Measurements from ENCODE around the gene MAPK14. TPM values are rescaled to one million over a fixed set of nuclear protein-coding genes. Genes with fewer than 3 reads are reported as not detected.

MAPK14 gene
- polyA plus RNA-seq, 2 of the 4 experiments (the other 2 are of a cell fraction), result 19.4 to 36.7 TPM

GRCh38 chr6:36071714-36072113, 44.1 kb downstream of the MAPK14 start:
- ATAC-seq (no peak), DNase-seq (ENCODE audit: low read depth in 1 of 2, low spot score in 1 of 2) (no peak), FAIRE-seq (no peak)
- ChIA-PET POLR2A (no interaction called here), CTCF (no interaction called here)
- no peak for TF ChIP-seq KDM5A (IDR thresholded peaks at IDR 0.05)
- Histone ChIP-seq H3K4me2 (no peak overlapping the region), H3K4me1 (peaks cover 13% of the 10 kb centered on the region), H3K4me3 (no peak overlapping the region), H3K27ac (no peak overlapping the region), H3K9me3 (no peaks in the 10 kb centered on the region)
- 97% methylated on average over 1 of the region's 1 CpG for WGBS (ENCODE audit: missing lambda C conversion rate)

- FAIRE-seq, result no peak
- TF ChIP-seq RFX5 (IDR thresholded peaks at IDR 0.05) (no peak), FOSL2 (IDR thresholded peaks at IDR 0.05) (no peak), FOSL2 (CRISPR knock-in tag; IDR thresholded peaks at IDR 0.05) (no peak), CEBPB (IDR thresholded peaks at IDR 0.05) (no peak), RARB (CRISPR knock-in tag; IDR thresholded peaks at IDR 0.05) (no peak), ZSCAN20 (CRISPR knock-in tag; IDR thresholded peaks at IDR 0.05) (no peak), BCL3 (IDR thresholded peaks at IDR 0.05) (no peak), NFE2L2 (conservative IDR thresholded peaks at IDR 0.05; ENCODE audit: low read length) (no peak), BHLHE40 (IDR thresholded peaks at IDR 0.05; ENCODE audit: low read depth, low read length) (no peak), KDM1A (IDR thresholded peaks at IDR 0.05; ENCODE audit: low read depth) (no peak), SMC3 (IDR thresholded peaks at IDR 0.05) (no peak), GATA3 (IDR thresholded peaks at IDR 0.05; ENCODE audit: borderline replicate concordance) (no peak), CHD4 (IDR thresholded peaks at IDR 0.05; ENCODE audit: borderline replicate concordance) (no peak), MAFK (IDR thresholded peaks at IDR 0.05; ENCODE audit: partially characterized antibody) (no peak), EHF (CRISPR knock-in tag; IDR thresholded peaks at IDR 0.05) (no peak)
- CTCF ChIA-PET, result interaction anchor here (1.3 to 2.5 kb wide), 2 partner anchors 22 to 44 kb away, joined by 3 to 18 read pairs; no protein-coding TSS in a partner anchor
Observed at GRCh38 chr6:36072681-36073080, 45.1 kb downstream of the MAPK14 start.

GRCh38 chr6:36073587-36073986, 46.0 kb downstream of the MAPK14 start:
- TF ChIP-seq BCL3 (IDR thresholded peaks at IDR 0.05), result no peak
- no peak for TF ChIP-seq ZFP36 (IDR thresholded peaks at IDR 0.05; ENCODE audit: borderline replicate concordance, partially characterized antibody)
- TF ChIP-seq HOXB5 (CRISPR knock-in tag; IDR thresholded peaks at IDR 0.05), result no peak
- no peak for TF ChIP-seq CHD4 (IDR thresholded peaks at IDR 0.05; ENCODE audit: borderline replicate concordance)
- no peak for TF ChIP-seq HMGXB4 (CRISPR knock-in tag; IDR thresholded peaks at IDR 0.05; ENCODE audit: borderline replicate concordance)
- no peak for TF ChIP-seq BHLHE40 (IDR thresholded peaks at IDR 0.05; ENCODE audit: low read depth, low read length)
- TF ChIP-seq MAFK (IDR thresholded peaks at IDR 0.05; ENCODE audit: partially characterized antibody), result no peak
- no peak for TF ChIP-seq KDM5A (IDR thresholded peaks at IDR 0.05)
- no peak for TF ChIP-seq REST (IDR thresholded peaks at IDR 0.05)
- TF ChIP-seq MAX (IDR thresholded peaks at IDR 0.05), result no peak
- no peak for TF ChIP-seq TFCP2L1 (CRISPR knock-in tag; IDR thresholded peaks at IDR 0.05)
- POLR2A ChIA-PET, result no interaction called here
- DNase-seq (ENCODE audit: low read depth in 1 of 2, low spot score in 1 of 2) (no peak), FAIRE-seq (no peak), ATAC-seq (no peak)
- Histone ChIP-seq H3K27ac (no peak overlapping the region), H3K4me3 (no peak overlapping the region), H3K4me1 (peaks cover under 1% of the 10 kb centered on the region; the same call in 1 of the 3 replicates), H3K9me3 (no peaks in the 10 kb centered on the region), H3K4me2 (no peak overlapping the region)
- CTCF ChIA-PET, result interaction anchor here (1.1 to 2.5 kb wide), 3 partner anchors 21 to 336 kb away, joined by 3 to 18 read pairs (median 4); no protein-coding TSS in a partner anchor

More at GRCh38 chr6:36072681-36073080, 45.1 kb downstream of the MAPK14 start:
- H3K4me1 ChIP-seq, result peaks cover 4% of the 10 kb centered on the region; the same call in 2 of the 3 replicates
- ATAC-seq (no peak), DNase-seq (ENCODE audit: low read depth in 1 of 2, low spot score in 1 of 2) (no peak)
- H3K4me3 ChIP-seq, result no peak overlapping the region
- H3K9me3 ChIP-seq, result no peaks in the 10 kb centered on the region
- no peak overlapping the region for H3K27ac ChIP-seq
- no peak overlapping the region for H3K4me2 ChIP-seq
- WGBS (ENCODE audit: missing lambda C conversion rate), result 92% methylated on average over 4 of the region's 4 CpGs
- POLR2A ChIA-PET, result no interaction called here
